ENCODE measurements around the gene SYT17.

The SYT17 gene

GRCh38 chr16:19196871-19197270 is 28.8 kb downstream of the SYT17 start:
- no peaks in the 10 kb centered on the region for H3K36me3 Mint-ChIP-seq (ENCODE audit: low read depth)
- H3K4me3 Mint-ChIP-seq: no peak overlapping the region
- no peak overlapping the region for H3K27ac Mint-ChIP-seq
- DNase-seq: no peak
- peaks cover 26% of the 10 kb centered on the region for H3K9me3 Mint-ChIP-seq
- no peaks in the 10 kb centered on the region for H3K27me3 Mint-ChIP-seq (ENCODE audit: low read depth, poor library complexity)
- no peak for TF ChIP-seq CTCF (IDR thresholded peaks at IDR 0.05)
- H3K4me1 Mint-ChIP-seq: no peaks in the 10 kb centered on the region

- no peak overlapping the region for H3K4me3 Mint-ChIP-seq
- peaks cover 32% of the 10 kb centered on the region for H3K9me3 Mint-ChIP-seq
- no peak for DNase-seq
- no peak for TF ChIP-seq CTCF (IDR thresholded peaks at IDR 0.05)
- no peaks in the 10 kb centered on the region for H3K27me3 Mint-ChIP-seq (ENCODE audit: low read depth, poor library complexity)
- no peaks in the 10 kb centered on the region for H3K4me1 Mint-ChIP-seq
- no peaks in the 10 kb centered on the region for H3K36me3 Mint-ChIP-seq (ENCODE audit: low read depth)
- no peak overlapping the region for H3K27ac Mint-ChIP-seq
These were observed 35.4 kb downstream of the SYT17 start for GRCh38 chr16:19203374-19203966.

GRCh38 chr16:19210280-19210924 is 42.4 kb downstream of the SYT17 start:
- Mint-ChIP-seq H3K9me3 (peaks cover 8% of the 10 kb centered on the region), H3K4me3 (no peak overlapping the region), H3K27me3 (ENCODE audit: low read depth, poor library complexity) (peaks cover 7% of the 10 kb centered on the region), H3K36me3 (ENCODE audit: low read depth) (peaks cover 5% of the 10 kb centered on the region), H3K27ac (no peak overlapping the region), H3K4me1 (no peaks in the 10 kb centered on the region)
- TF ChIP-seq CTCF (IDR thresholded peaks at IDR 0.05): no peak
- no peak for DNase-seq

GRCh38 chr16:19210968-19211367 is 42.9 kb downstream of the SYT17 start:
- Mint-ChIP-seq H3K4me1 (no peaks in the 10 kb centered on the region), H3K27ac (no peak overlapping the region), H3K9me3 (peaks cover 12% of the 10 kb centered on the region), H3K27me3 (ENCODE audit: low read depth, poor library complexity) (peaks cover 7% of the 10 kb centered on the region), H3K36me3 (ENCODE audit: low read depth) (peaks cover 5% of the 10 kb centered on the region), H3K4me3 (no peak overlapping the region)
- DNase-seq: no peak
- no peak for TF ChIP-seq CTCF (IDR thresholded peaks at IDR 0.05)

GRCh38 chr16:19212059-19212458 is 44.0 kb downstream of the SYT17 start:
- no peak for DNase-seq
- H3K4me3 Mint-ChIP-seq: no peak overlapping the region
- H3K27me3 Mint-ChIP-seq (ENCODE audit: low read depth, poor library complexity): peaks cover 7% of the 10 kb centered on the region
- peaks cover 5% of the 10 kb centered on the region for H3K36me3 Mint-ChIP-seq (ENCODE audit: low read depth)
- H3K9me3 Mint-ChIP-seq: peaks cover 20% of the 10 kb centered on the region
- TF ChIP-seq CTCF (IDR thresholded peaks at IDR 0.05): no peak
- no peak overlapping the region for H3K27ac Mint-ChIP-seq
- no peaks in the 10 kb centered on the region for H3K4me1 Mint-ChIP-seq

- H3K27me3 Mint-ChIP-seq (ENCODE audit: low read depth, poor library complexity): peaks cover 7% of the 10 kb centered on the region
- no peak for DNase-seq
- peaks cover 12% of the 10 kb centered on the region for H3K4me1 Mint-ChIP-seq
- no peak for TF ChIP-seq CTCF (IDR thresholded peaks at IDR 0.05)
- H3K27ac Mint-ChIP-seq: no peak overlapping the region
- peaks cover 21% of the 10 kb centered on the region for H3K9me3 Mint-ChIP-seq
- H3K36me3 Mint-ChIP-seq (ENCODE audit: low read depth): peaks cover 5% of the 10 kb centered on the region
- no peak overlapping the region for H3K4me3 Mint-ChIP-seq
These were observed 45.8 kb downstream of the SYT17 start for GRCh38 chr16:19213885-19214284.
